LoVo (cell line): ENCODE measurements around the gene DNAJC19.
"Not testable (repeated sequence)": the region's sequence is repeated elsewhere in the genome, so short reads cannot be mapped to it uniquely, and the experiment has no call there.

ENCODE experiments used
- DNase-seq: peaks from one replicate; pipeline ENCODE4 v3.0.0-alpha.2; 2016; ENCODE audit warnings: low spot score

Gene DNAJC19

DNA sequence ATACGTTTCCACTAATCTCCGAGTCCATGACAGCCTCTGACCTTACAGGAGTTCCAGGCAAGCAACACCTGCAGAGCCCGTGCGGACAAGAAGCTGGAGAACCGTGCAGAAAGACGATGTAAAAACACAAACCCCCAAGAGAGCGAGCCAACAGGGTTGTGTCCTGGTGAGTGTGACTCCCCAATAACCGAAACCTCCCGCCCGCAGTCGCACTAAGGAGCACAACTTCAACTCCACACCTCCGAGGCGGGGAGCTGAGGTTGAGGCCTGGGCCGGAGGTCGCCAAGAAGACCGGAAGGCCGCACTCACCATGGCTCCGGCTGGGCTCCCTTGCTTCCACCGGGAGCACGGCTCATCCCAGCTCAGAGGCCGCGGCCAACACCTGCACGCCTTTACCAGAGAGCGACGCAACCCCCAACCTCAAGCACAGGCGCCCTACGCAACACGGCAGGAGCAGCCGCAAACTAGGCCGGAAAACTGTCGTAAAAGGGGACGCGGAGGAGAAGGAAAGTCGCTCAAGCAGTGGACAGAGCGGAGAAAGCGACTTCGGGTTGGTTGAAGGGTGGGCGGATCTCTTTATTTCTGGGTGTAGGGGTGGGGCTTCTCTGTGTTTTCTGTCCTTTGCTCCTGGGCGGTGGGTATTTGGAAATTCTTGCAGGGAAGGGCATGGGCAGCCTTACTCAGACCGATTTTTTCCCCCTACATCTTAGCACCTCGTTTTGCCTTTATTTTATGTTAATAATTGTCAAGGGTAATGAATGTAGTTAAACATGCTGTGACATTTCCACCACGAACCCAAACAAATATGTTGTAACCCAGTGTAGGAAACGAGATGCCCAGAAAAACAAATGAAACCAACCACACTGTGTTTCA, at the start of gene DNAJC19:
DNAJC19 (minus strand) TSS at position 446 of the 873 bp plus-strand sequence; CDS start at position 312, 134 bp downstream.
- DNase-seq, result peak; percentile 94

DNA sequence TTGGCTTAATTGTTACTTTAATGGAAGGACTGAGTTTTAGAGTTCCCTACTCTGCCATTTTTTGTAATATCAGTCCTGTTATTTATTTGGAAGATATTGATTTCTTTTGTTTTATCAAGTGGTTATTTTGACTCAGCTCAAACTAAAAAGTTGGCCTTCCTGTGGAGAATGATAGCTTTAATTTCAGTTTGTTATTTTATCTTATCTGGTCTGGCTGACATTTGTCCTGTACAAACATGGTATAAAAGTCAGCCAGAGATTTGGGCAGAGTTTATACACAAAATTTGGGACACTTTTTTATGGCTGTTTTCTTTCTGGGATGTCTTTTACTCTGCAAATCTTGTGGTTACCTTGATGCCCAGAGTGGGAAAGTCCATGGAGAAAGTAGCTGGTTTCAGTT, 41.4 kb upstream of the DNAJC19 start:
- no peak for DNase-seq

DNA sequence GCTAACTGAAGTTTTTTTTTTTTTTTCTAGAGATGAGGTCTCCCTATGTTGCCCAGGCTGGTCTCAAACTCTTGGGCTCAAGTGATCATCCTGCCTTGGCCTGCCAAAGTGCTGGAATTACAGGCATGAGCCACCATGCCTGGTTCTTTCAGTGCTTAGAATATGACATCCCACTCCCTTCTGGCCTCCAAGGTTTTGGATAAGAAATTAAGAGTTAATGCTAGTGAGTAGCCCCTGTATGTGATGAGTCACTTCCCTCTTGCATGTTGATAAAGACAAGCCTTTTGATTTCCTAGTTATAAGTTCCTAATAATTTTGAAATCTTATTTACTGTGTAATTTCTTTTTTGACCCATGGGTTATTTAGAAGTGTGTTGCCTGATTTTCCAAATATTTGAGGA, 35.7 kb upstream of the DNAJC19 start:
- no peak for DNase-seq

DNA sequence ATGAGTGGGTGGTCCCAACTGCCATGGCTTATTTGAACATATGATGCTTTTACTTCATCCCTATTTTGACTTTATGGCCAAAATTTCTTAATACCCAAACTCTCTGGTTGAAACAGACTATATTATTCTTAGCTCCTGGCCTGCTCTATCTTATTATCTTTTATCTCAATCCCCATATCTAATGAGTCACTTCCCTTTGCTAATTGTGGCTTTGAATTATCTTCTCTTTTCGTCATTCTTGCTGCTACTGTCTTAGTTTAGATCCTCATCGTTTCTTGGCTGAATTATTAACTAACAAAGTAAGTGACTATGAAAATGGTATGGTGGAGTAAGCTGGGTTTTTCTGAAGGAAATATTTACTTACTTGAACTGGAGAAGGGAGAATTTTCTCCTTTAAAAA, 28.2 kb upstream of the DNAJC19 start:
- DNase-seq, result no peak

DNA sequence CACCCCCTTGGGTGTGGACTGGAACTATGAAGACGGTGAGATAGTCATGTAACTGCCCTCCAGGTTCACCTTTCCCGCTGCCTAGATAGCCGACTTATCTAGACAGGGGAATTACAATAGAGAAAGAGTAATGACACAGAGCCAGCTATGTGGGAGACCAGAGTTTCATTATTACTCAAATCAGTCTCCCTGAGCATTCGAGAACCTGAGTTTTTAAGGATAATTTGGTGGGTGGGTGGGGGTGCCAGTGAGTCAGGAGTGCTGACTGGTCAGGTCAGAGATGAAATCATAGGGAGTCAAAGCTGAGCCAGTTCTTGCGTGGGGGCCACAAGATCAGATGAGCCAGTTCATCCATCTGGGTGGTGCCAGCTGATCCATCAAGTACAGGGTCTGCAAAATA, 19.7 kb upstream of the DNAJC19 start:
- no peak for DNase-seq

DNA sequence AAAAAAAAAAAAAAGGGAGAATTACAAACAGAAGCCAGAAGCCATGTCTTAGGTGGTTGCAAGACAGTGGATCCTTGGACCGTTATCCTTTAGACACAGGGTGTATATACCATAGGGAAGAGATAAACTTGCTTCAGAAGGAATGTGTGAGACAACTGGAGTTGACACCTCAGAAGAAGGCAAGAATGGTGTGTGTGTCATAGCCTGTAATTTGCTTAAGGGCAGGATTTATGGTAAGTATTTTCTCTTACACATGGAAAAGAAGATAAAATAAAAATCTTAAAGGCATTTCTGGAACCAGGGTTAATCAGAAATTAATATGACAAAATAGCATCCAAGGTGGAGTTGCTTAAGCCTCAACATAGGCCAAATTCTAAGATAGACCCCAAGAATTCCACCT, 19.3 kb upstream of the DNAJC19 start:
- DNase-seq, result no peak

DNA sequence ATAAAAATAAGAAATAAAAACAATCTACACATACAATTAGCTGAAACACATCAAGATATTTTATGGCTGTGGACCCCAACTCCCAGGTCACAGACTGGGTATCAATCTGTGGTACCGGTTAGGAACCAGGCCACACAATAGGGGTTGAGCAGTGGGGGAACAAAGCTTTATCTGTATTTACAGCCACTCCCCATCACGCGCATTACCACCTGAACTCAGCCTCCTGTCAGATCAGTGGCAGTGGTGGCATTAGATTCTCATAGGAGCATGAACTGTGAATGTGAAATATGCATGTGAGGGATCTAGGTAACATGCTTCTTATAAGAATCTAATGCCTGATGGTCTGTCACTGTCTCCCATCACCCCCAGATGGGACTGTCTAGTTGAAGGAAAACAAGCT, 17.7 kb upstream of the DNAJC19 start:
- no peak for DNase-seq

DNA sequence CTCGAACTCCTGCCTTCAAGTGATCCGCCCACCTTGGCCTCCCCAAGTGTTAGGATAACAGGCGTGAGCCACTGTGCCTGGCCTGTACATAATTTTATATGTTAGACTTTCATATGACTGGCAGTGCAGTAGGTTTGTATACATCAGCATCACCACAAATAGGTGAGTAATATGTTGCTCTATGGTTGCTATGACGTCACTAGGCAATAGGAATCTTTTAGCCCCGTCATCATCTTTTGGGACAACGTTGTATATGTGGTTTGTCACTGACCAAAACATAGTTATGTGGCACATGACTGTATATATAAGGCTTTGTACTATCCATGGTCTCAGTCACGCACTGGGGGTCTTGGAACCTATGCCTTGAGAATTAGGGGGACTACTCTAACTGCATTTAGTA, 17.0 kb upstream of the DNAJC19 start:
- DNase-seq, result no peak

DNA sequence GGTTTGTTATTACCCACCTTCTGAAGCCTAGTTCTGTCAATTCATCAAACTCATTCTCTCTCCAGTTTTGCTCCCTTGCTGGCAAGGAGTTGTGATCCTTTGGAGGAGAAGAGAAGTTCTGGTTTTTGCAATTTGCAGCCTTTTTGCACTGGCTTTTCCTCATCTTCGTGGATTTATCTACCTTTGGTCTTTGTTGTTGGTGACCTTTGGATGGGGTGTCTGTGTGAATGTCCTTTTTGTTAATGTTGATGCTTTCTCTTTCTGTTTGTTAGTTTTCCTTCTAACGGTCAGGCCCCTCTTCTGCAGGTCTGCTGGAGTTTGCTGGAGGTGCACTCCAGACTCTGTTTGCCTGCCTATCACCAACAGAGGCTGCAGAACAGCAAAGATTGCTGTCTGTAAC, 13.9 kb upstream of the DNAJC19 start:
- not testable (repeated sequence) for DNase-seq

DNA sequence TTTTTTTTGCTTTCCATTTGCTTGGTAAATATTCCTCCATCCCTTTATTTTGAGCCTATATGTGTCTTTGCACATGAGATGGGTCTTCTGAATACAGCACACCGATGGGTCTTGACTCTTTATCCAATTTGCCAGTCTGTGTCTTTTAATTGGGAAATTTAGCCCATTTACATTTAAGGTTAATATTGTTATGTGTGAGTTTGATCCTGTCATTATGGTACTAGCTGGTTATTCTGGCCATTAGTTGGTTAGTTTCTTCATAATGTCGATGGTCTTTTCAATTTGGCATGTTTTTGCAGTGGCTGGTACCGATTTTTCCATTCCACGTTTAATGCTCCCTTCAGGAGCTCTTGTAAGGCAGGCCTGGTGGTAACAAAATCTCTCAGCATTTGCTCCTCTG, 12.8 kb upstream of the DNAJC19 start:
- DNase-seq, result not testable (repeated sequence)

DNA sequence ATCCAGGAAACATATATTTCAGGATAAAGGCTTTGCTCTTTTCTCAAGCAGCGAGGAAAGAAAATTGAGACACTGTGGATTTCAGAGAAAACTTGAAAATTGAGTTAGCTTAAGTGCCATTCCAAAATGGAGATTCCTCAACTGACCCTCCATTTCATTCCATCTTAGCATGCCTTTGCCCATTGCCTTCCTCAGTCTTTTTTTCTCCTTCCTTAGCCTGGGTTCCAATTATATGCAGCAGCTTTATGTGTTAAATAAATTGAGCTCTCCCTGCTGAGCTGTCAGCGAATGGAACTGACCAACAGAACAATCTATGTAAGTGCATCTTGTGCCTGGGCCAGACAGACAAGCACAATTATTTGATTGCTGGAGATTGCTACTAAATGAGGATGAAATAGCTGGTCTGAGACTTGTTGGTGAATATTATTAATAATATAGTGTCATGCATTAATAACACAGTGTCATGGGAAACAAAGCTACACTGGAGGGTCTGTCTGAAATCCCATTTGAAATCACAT, 6.9 kb upstream of the DNAJC19 start:
- no peak for DNase-seq

DNA sequence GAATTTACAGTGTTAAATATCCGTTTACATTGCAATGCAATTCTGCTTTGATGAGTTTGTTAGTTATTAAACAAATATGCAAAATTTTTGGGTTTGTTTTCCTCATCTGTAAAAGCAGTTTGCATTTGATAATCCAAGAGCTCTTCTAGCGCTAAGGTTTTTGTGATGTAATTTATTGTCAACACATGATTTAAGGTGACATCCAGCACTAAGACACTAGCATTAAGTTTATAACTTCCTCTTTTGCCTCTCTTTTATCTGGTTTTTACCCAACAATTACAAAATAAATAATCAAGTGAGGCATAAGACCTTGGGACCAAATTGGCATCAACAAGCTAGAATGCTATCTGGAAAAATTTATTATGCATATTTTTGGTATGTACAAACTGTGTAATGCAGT, 969 bp upstream of the DNAJC19 start:
- no peak for DNase-seq

DNA sequence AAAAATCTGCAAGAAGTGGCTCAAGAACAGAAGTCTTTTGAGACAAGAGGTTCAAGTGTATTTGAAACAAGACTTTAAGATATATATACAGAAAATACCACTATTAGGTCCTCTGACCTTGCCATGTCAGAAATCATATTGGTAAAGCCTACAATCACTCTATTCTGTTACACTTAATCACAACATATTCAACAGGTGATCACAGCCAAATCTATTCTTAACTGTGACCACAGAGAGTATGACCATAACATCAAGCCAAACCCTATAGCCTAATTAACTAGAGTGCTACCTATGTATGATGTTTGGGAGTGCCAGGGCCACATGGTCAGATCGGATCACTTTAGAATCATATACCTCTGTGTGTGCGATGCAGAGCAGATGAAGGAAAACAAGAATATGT, 2.2 kb downstream of the DNAJC19 start:
- DNase-seq, result no peak

DNA sequence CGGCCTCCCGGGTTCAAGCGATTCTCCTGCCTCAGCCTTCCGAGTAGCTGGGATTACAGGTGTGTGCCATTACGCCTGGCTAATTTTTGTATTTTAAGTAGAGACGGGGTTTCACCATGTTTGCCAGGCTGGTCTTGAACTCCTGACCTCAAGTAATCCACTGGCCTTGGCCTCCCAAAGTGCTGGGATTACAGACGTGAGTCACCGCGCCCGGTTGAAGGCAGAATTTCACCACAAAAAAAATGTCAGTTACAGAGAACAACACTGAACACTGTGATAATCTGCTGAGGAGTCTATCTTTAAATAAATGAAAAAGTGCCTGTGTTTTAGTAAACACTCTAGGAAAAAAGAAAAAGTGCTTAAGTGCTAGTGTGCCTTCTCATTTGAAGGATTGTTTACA, 3.2 kb downstream of the DNAJC19 start:
- DNase-seq, result not testable (repeated sequence)

DNA sequence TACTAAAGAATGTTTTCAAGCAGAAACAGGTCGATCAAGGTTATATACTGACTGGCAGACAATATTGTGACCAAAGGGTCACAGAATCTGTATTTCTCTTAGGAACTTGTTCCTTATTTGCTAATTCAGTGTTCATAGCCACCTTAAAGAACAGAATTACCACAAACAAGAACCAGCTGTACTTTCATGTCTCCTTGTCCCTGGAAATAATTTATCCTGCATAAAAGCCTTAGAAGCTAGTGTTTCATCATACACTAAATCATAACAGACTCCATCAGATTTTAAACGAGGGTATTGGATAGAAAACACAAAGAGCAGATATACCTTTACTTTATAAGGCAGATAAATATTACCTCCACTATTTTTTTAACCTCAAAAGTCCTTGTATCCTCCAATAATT, 6.4 kb downstream of the DNAJC19 start:
- no peak for DNase-seq

DNA sequence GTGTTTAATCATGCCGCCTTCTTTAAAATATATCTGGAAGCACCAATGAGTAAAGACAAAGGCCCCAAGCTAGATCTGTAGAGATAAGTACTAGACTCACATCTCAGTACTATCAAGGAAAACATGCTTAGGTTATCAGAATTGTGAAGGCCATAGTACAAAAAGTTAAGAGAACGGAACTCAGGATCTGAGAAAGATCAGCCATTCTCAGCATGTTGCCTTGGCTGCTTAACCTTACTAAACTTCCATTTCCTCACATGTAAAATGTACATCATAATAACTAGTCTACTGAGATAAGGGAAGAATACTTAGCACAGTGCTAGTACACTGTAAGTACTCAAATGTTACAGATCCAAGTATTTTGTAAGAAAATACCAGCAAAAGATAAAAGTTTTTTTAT, 7.6 kb downstream of the DNAJC19 start:
- DNase-seq, result no peak

DNA sequence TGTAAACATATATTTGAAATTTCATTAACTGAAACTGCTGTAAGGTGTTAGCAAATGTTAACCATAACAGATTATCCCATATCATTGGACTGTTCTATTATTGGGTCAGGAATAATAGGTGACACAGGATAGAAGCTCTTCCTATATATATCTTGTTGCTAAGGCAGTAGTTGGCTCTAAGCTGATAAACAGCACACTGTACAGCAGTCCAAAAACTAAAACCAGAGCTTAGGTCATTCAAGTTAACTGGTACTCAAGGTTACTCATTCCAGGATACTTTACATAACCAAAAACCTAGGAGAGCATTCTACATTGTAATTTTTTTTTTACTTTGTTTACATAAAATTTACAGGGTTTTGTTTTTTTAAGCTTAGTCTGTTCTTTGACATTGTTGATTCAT, 8.9 kb downstream of the DNAJC19 start:
- DNase-seq, result no peak

DNA sequence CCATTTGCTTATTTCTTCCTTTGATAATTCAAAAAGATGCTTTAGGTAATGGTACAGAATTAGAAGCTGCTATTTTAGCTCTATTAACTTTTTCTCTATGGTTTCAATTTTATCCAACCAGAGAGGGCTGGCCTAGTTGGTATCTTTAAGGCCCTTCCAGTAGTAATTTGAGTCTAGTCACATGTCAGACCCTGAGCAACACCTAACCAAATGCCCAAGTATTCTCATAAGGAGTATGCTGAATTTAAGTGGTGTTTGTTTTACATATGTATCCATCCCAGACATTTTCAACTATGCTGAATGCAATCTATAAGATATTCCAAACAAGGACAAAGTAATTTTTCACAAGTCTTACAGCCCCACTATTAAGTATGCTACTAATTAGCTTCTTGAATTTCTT, 9.6 kb downstream of the DNAJC19 start:
- DNase-seq, result no peak

DNA sequence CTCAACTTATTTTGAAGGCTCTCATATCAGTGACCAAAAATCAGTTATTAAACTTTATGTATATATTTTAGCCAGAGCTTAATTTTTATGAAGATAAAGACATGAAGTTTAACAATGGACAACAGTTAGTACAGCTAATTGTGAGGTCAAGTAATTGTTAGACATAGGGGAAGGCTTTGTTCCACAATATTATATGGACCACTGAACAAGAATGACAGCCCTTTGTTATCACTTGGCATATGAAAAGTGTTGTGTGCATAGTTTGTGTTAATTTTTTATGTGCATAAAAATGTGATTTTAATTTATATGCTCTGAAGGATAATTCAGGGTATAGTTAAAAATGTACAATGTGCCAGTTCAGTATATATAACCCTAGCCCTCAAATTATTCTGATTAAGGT, 12.0 kb downstream of the DNAJC19 start:
- no peak for DNase-seq

DNA sequence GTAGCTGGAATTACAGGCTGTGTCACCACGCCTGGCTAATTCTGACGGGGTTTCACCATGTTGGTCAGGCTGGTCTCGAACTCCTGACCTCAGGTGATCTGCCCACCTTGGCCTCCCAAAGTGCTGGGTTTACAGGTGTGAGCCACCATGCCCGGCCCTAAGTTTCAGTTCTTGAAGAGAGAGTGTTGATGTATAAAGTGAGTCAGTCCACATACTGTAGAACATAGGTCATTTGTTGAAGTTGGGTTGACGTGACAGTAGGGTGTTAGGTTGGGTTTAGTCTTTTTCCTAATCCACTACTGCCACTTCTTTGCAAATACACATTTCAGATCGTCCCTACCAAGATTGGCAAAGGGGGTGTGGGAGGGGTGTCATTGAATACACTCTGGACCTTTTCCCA, 15.2 kb downstream of the DNAJC19 start:
- DNase-seq, result no peak

DNA sequence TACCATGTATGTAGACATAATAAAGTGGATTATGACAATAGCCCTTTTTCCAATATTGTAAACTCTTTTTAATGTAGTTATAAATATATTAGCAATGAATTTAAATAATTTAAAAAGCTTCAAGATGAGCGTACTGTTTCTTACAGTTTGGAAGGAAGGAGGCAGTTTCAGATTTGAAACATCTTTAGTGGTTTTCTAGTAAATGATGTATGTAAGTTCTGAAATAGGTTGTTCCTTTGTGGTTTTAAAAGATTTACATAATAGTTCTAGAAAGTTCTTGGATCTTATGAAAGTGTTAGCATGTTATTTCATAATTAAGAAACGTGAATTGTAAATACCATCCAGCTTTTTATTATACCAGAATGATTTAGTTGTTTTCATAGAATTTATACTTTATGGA, 16.0 kb downstream of the DNAJC19 start:
- no peak for DNase-seq

DNA sequence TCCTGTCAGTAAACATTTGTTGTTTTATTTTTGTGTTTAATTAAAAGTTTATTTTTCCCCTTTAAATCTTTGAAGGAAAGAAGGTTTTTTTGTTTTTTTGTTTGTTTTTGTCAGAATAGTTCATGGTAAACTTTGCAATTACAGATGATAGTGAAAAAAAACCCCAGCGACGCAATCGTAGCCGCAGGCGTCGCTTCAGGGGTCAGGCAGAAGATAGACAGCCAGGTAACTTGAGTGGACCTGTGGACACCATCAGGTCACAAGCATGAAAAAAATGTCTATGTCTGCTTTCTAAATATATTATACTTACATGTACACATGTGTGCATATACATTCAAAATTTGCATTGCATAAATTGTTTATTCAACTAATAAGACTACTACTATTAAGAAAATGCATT, 18.6 kb downstream of the DNAJC19 start:
- no peak for DNase-seq

DNA sequence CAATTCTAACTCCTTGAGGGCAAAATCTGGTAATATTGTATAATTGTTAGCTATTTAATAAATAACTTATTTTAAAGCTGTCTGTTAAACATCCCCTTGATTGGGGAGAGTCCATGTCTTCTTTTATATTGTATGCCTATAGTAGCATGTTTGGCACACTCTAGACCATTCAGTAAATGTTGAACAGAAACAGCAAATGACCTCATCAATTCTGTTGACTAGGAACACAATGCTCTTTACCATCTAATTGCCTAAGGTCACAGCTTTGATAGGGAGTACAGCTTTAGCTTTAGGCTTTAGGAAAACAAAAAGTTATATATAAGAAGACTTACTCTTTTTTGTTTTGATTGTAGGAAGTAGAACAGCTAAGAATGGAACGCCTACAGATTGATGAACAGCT, 27.0 kb downstream of the DNAJC19 start:
- DNase-seq, result no peak

DNA sequence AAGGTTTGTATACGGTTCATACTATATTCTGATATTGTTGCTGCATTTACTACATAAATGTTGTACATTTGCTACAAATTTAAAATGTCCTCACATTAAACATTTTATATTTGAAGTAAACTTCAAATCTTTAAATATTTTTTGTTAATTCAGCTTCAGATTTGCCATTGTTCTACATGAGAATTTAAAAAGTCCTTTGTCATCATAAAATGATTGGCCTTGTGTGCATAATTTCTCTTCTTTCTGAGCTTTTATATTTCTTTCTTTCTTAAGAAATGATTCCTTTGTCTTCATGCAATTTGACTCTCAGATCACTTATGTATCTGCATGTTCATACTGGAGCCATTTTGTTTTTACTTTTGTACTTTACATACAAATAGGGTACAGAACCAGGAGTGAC, 28.0 kb downstream of the DNAJC19 start:
- no peak for DNase-seq
